ACC112 (cell line): ENCODE measurements around the gene ATG13.
"Not testable (repeated sequence)": the region's sequence is repeated elsewhere in the genome, so short reads cannot be mapped to it uniquely, and the experiment has no call there.

Experiments used
- H2AFZ ChIP-seq: fragments of 200-600 bp; sonication (generic); one replicate; pipeline ENCODE4 v1.6.0; 2017; ENCODE audit warnings: antibody characterized with exemption, low read length; ENCODE audit not compliant: unreplicated experiment
- H3K27ac ChIP-seq: fragments of 200-600 bp; sonication (generic); 2 replicates; pipeline ENCODE4 v1.5.1; 2014; ENCODE audit warnings: low read depth, mild to moderate bottlenecking, antibody characterized with exemption, low read length, moderate library complexity
- H3K27me3 ChIP-seq: fragments of 200-600 bp; sonication (generic); 2 replicates; pipeline ENCODE4 v1.6.1; 2014; ENCODE audit warnings: mild to moderate bottlenecking, antibody characterized with exemption, low read length, moderate library complexity, mixed read lengths; ENCODE audit not compliant: insufficient read depth
- H3K36me3 ChIP-seq: fragments of 200-600 bp; sonication (generic); 2 replicates; pipeline ENCODE4 v1.6.1; 2016; ENCODE audit warnings: mild to moderate bottlenecking, antibody characterized with exemption, low read length, moderate library complexity, mixed read lengths; ENCODE audit not compliant: insufficient read depth
- H3K4me1 ChIP-seq: fragments of 200-600 bp; sonication (generic); one replicate; pipeline ENCODE4 v1.6.1; 2016; ENCODE audit warnings: low read length, mixed read lengths; ENCODE audit not compliant: insufficient read depth, unreplicated experiment, control insufficient read depth
- H3K4me3 ChIP-seq: fragments of 200-600 bp; sonication (generic); 2 replicates; pipeline ENCODE4 v1.5.1; 2014; ENCODE audit warnings: mild to moderate bottlenecking, low read depth, low read length
- H3K79me2 ChIP-seq: fragments of 200-600 bp; sonication (generic); one replicate; pipeline ENCODE4 v1.6.0; 2016; ENCODE audit warnings: low read length; ENCODE audit not compliant: control insufficient read depth, unreplicated experiment, insufficient read depth

Gene ATG13

GRCh38 chr11:46617134-46617971, at the start of gene ATG13, which contains the start of gene HARBI1:
TSS of gene ATG13 (plus strand) at chr11:46617553. CDS start at chr11:46644292, 26,739 bp downstream.
TSS of gene HARBI1 (minus strand) at chr11:46617227. CDS start at chr11:46616237, 990 bp downstream.
- Histone ChIP-seq H3K4me1 (peaks cover 17% of the 10 kb centered on the region), H2AFZ (peak within 1 kb of the TSS; percentile 82), H3K27ac (peak within 1 kb of the TSS; percentile 88)

DNA sequence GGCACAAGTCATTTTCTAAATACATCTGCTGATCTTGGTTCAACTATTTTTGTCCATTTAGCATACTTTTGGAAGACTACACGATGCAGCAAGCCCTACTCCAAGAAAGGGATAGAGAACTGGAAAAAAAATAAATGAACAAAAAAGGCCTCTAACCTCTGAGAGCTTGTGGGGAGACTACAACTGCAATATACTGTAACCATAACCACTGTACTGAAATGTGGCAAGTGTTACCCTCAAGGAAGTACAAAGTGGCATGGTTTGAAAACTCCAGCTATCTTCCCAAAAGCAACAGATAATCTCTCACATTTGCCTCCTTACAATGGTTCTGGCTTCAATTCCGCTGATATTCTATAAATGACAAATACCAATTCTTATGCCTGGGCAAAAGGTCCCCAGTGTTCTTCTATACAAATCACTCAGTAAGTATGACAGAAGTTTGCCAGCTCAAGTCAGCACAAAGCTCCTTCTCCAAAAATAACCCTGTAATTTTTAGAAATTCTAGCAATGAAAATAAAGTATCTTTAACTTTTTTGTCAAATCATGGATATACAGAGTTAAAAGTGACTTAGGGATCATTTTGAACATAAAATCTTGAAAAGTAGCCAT, 46.5 kb upstream of the ATG13 start:
- H3K36me3 ChIP-seq, result peaks cover 6% of the 10 kb centered on the region; the same call in 1 of the 2 replicates
- H3K4me3 ChIP-seq, result no peak overlapping the region
- H3K79me2 ChIP-seq, result peaks cover 35% of the 10 kb centered on the region
- H3K4me1 ChIP-seq, result no peaks in the 10 kb centered on the region
- H3K27me3 ChIP-seq, result no peaks in the 10 kb centered on the region
- no peak overlapping the region for H2AFZ ChIP-seq
- H3K27ac ChIP-seq, result no peak overlapping the region

More at GRCh38 chr11:46617134-46617971, at the start of gene ATG13, which contains the start of gene HARBI1:
- H3K36me3 ChIP-seq, result no peaks in the 10 kb centered on the region
- peak within 1 kb of the TSS; percentile 91 for H3K4me3 ChIP-seq
- peaks cover 32% of the 10 kb centered on the region for H3K79me2 ChIP-seq
- no peaks in the 10 kb centered on the region for H3K27me3 ChIP-seq

DNA sequence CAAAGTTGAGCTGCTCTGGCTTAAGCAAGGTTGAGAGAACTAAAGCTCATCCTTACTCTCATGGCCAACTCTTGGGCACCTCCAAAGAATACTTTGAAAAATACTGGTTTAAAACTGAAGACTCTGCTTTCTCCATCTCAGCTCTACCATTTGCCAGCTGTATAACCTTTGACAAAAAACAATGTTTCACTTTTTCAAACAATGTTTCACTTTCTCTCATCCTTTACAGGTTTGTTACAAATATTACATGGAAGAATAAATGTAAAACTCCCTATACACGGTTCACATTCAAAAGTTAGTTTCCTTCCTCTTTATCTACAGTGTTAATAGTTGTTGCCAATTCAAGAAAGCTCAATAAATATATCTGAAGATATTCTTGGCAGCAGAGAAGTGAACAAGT, 42.7 kb upstream of the ATG13 start:
- Histone ChIP-seq H3K27me3 (no peaks in the 10 kb centered on the region), H2AFZ (no peak overlapping the region), H3K4me3 (no peak overlapping the region), H3K4me1 (no peaks in the 10 kb centered on the region), H3K36me3 (peaks cover 6% of the 10 kb centered on the region; the same call in 1 of the 2 replicates), H3K27ac (no peak overlapping the region), H3K79me2 (peaks cover 59% of the 10 kb centered on the region)

GRCh38 chr11:46577058-46577457, 40.3 kb upstream of the ATG13 start:
- no peak overlapping the region for H2AFZ ChIP-seq

GRCh38 chr11:46582588-46582987, 34.8 kb upstream of the ATG13 start:
- no peaks in the 10 kb centered on the region for H3K4me1 ChIP-seq
- 0 out of 2 replicates have a peak, but pooled peaks cover 9% of the 10 kb centered on the region for H3K36me3 ChIP-seq
- peaks cover 53% of the 10 kb centered on the region for H3K79me2 ChIP-seq
- H3K27me3 ChIP-seq, result no peaks in the 10 kb centered on the region
- no peak overlapping the region for H3K27ac ChIP-seq
- H3K4me3 ChIP-seq, result no peak overlapping the region
- no peak overlapping the region for H2AFZ ChIP-seq

More at GRCh38 chr11:46577058-46577457, 40.3 kb upstream of the ATG13 start:
- H3K4me1 ChIP-seq, result no peaks in the 10 kb centered on the region
- no peak overlapping the region for H3K27ac ChIP-seq
- H3K27me3 ChIP-seq, result no peaks in the 10 kb centered on the region
- H3K79me2 ChIP-seq, result peaks cover 64% of the 10 kb centered on the region
- no peak overlapping the region for H3K4me3 ChIP-seq
- peaks cover 6% of the 10 kb centered on the region; the same call in 1 of the 2 replicates for H3K36me3 ChIP-seq

GRCh38 chr11:46583513-46583912, 33.8 kb upstream of the ATG13 start:
- H3K4me3 ChIP-seq, H2AFZ ChIP-seq, H3K36me3 ChIP-seq, H3K27ac ChIP-seq, H3K27me3 ChIP-seq, H3K4me1 ChIP-seq: not testable (repeated sequence)
- H3K79me2 ChIP-seq, result peaks cover 55% of the 10 kb centered on the region

GRCh38 chr11:46588131-46588530, 29.2 kb upstream of the ATG13 start:
- H3K27me3 ChIP-seq, result no peaks in the 10 kb centered on the region
- no peak overlapping the region for H3K4me3 ChIP-seq
- peaks cover 22% of the 10 kb centered on the region for H3K4me1 ChIP-seq
- H2AFZ ChIP-seq, result no peak overlapping the region
- no peak overlapping the region for H3K27ac ChIP-seq
- H3K79me2 ChIP-seq, result peaks cover 70% of the 10 kb centered on the region
- H3K36me3 ChIP-seq, result no peaks in the 10 kb centered on the region

DNA sequence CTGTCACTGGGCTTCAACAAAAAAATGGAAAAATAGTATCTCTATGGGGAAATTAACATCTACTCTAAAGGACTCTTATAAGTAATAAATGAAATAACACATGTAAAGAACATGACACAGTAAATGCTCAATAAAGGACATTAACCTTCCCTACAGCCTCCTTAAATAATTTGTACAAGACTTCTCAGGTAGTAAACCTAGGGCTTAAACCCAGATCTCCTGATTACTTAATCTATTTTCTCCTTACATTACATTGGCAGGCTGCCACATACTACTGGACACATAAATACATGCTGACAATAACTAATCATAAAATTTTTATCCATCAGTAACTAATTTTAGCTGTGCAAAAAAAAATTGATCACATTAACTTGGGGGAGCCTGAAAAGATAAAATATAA, 28.4 kb upstream of the ATG13 start:
- H2AFZ ChIP-seq, result no peak overlapping the region
- peaks cover 22% of the 10 kb centered on the region for H3K4me1 ChIP-seq
- H3K27me3 ChIP-seq, result no peaks in the 10 kb centered on the region
- no peaks in the 10 kb centered on the region for H3K36me3 ChIP-seq
- no peak overlapping the region for H3K4me3 ChIP-seq
- H3K27ac ChIP-seq, result no peak overlapping the region
- H3K79me2 ChIP-seq, result peaks cover 77% of the 10 kb centered on the region

GRCh38 chr11:46590740-46591605, 26.4 kb upstream of the ATG13 start:
- Histone ChIP-seq H3K4me3 (peak overlapping the region; percentile 52), H3K36me3 (no peaks in the 10 kb centered on the region), H3K27me3 (no peaks in the 10 kb centered on the region), H2AFZ (no peak overlapping the region), H3K79me2 (peaks cover 72% of the 10 kb centered on the region), H3K27ac (no peak overlapping the region), H3K4me1 (peaks cover 29% of the 10 kb centered on the region)
